Caco-2 (cell line): ENCODE results near the gene KRT37. TPM values are rescaled to one million over a fixed set of nuclear protein-coding genes. Genes with fewer than 3 reads are reported as not detected.

Experiments used
- BruUV-seq: library from RNA; stranded (reverse); fragments of 400-500 nt; replicated peaks from 2 replicates; lab custom pipeline; 2021; lab: Mats Ljungman, UMichigan
- CTCF ChIA-PET: fragments of 300-600 bp; sonication (Branson Sonifier 250); formaldehyde crosslinking; loops from one replicate; lab custom pipeline; 2022; ENCODE audit warnings: antibody characterized with exemption; lab: Charles Lee
- POLR2A ChIA-PET: fragments of 300-600 bp; sonication (Branson Sonifier 250); formaldehyde crosslinking; loops from one replicate; lab custom pipeline; 2022; ENCODE audit warnings: antibody characterized with exemption; lab: Charles Lee
- DNase-seq, 2 experiments: peaks; one replicate each; pipeline versions ENCODE4 v3.0.0 to v3.0.0-alpha.2; 2020 to 2022
- H3K27me3 ChIP-seq: replicated peaks from 2 replicates; pipeline ENCODE4 v1.6.0; 2011; ENCODE audit warnings: low read length; ENCODE audit not compliant: control insufficient read depth, insufficient read depth
- H3K36me3 ChIP-seq: 2 replicates; pipeline ENCODE4 v1.5.1; 2011; ENCODE audit warnings: low read length; ENCODE audit not compliant: control insufficient read depth, insufficient read depth
- H3K4me1 ChIP-seq: fragments of 250-450 bp; sonication (Bioruptor Pico); 2 replicates; pipeline ENCODE4 v1.5.1; 2020; ENCODE audit warnings: mild to moderate bottlenecking
- H3K4me3 ChIP-seq: 2 replicates; pipeline ENCODE4 v1.5.1; 2011; ENCODE audit warnings: low read depth, mild to moderate bottlenecking, control low read depth, low read length
- H3K9me3 ChIP-seq: fragments of 250-450 bp; sonication (Bioruptor Pico); 2 replicates; pipeline ENCODE4 v1.5.1; 2020; ENCODE audit warnings: mild to moderate bottlenecking, moderate library complexity
- H3K27ac Mint-ChIP-seq: one replicate; pipeline ENCODE4 v1.8.0; 2022; ENCODE audit warnings: mixed read lengths; ENCODE audit not compliant: unreplicated experiment
- H3K27me3 Mint-ChIP-seq: one replicate; pipeline ENCODE4 v1.8.0; 2022; ENCODE audit warnings: mixed read lengths; ENCODE audit not compliant: insufficient read depth, unreplicated experiment
- H3K36me3 Mint-ChIP-seq: one replicate; pipeline ENCODE4 v1.8.0; 2022; ENCODE audit warnings: mild to moderate bottlenecking, mixed read lengths; ENCODE audit not compliant: insufficient read depth, unreplicated experiment
- H3K4me1 Mint-ChIP-seq: one replicate; pipeline ENCODE4 v1.8.0; 2022; ENCODE audit warnings: low read depth, mixed read lengths; ENCODE audit not compliant: unreplicated experiment
- H3K4me3 Mint-ChIP-seq: one replicate; pipeline ENCODE4 v1.8.0; 2022; ENCODE audit warnings: mild to moderate bottlenecking, moderate library complexity, mixed read lengths; ENCODE audit not compliant: unreplicated experiment
- H3K9me3 Mint-ChIP-seq: one replicate; pipeline ENCODE4 v1.8.0; 2022; ENCODE audit warnings: mixed read lengths; ENCODE audit not compliant: unreplicated experiment
- CTCF ChIP-seq, 2 experiments: fragments of 200-600 bp in 1 of 2; IDR thresholded peaks; 1 replicate in 1 of 2; 2 replicates in 1 of 2; pipeline versions ENCODE4 v1.5.1 to v1.8.0; 2011 to 2022; ENCODE audit warnings: antibody characterized with exemption in 1 of 2, control low read depth in 1 of 2, inconsistent platforms in 1 of 2, low read depth in 1 of 2, low read length in 1 of 2, mild to moderate bottlenecking in 1 of 2, moderate library complexity in 1 of 2; ENCODE audit not compliant: insufficient read depth in 1 of 2, severe bottlenecking in 1 of 2, unreplicated experiment in 1 of 2
- intact Hi-C: fragments of 100-400 bp; cut with micrococcal nuclease; formaldehyde crosslinking; loops from one replicate; pipeline ENCODE4 v1.10.0; 2022; ENCODE audit not compliant: unreplicated experiment
- total RNA-seq: library from RNA; stranded (reverse); gene quantifications from 2 replicates; pipeline ENCODE4 v1.2.3, GENCODE V29; 2022

The KRT37 gene
- total RNA-seq, 1 experiment from 2014 or later: not detected

- H3K36me3 Mint-ChIP-seq: no peaks in the 10 kb centered on the region
- no peak overlapping the region for H3K4me3 Mint-ChIP-seq
- Histone ChIP-seq H3K36me3 (no peaks in the 10 kb centered on the region), H3K4me1 (no peaks in the 10 kb centered on the region), H3K4me3 (no peak overlapping the region), H3K27me3 (no peaks in the 10 kb centered on the region), H3K9me3 (peaks cover 8% of the 10 kb centered on the region)
- no peak for TF ChIP-seq CTCF (IDR thresholded peaks at IDR 0.05; ENCODE audit: insufficient read depth in 1 of 2, low read depth in 1 of 2, low read length in 1 of 2, severe bottlenecking in 1 of 2, unreplicated experiment in 1 of 2)
- POLR2A ChIA-PET: no interaction called here
- intact Hi-C loops: no loop called here
- no peak for DNase-seq
- H3K27ac Mint-ChIP-seq: no peak overlapping the region
- peaks cover 25% of the 10 kb centered on the region for H3K9me3 Mint-ChIP-seq
- no TSS peak for BruUV-seq
- peaks cover 6% of the 10 kb centered on the region for H3K4me1 Mint-ChIP-seq
- CTCF ChIA-PET: no interaction called here
- H3K27me3 Mint-ChIP-seq: no peaks in the 10 kb centered on the region
Observed at GRCh38 chr17:41448506-41448905, 24.1 kb upstream of the KRT37 start.

DNA sequence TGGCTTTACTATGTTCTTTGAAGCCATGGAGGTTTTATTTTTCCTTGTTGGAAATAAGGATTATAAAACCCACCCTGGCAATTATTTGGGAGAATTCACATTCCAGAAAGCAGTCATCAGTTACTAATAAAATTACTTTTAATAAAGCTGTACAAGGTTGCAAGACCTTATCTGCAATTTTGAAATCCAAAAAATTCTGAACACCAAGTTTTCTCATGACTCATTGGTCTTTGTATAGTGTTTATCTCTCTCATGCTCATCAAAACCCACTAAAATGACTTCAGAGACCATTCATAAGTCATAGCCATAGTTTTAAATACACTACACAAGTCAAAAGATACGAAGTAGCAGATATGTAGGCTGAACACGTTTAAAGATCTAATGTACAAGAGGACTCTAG is 22.4 kb upstream of the KRT37 start:
- no peak for DNase-seq
- peaks cover 7% of the 10 kb centered on the region for H3K9me3 ChIP-seq
- ChIA-PET CTCF (interaction anchor here (0.6 kb wide), 1 partner anchor 1091 kb away, joined by 3 read pairs; no protein-coding TSS in a partner anchor), POLR2A (interaction anchor here (0.6 kb wide), 1 partner anchor 379 kb away, joined by 4 read pairs; no protein-coding TSS in a partner anchor)
- Mint-ChIP-seq H3K4me1 (peaks cover 6% of the 10 kb centered on the region), H3K9me3 (peaks cover 24% of the 10 kb centered on the region), H3K4me3 (no peak overlapping the region), H3K36me3 (no peaks in the 10 kb centered on the region), H3K27ac (no peak overlapping the region), H3K27me3 (no peaks in the 10 kb centered on the region)
- TF ChIP-seq CTCF (IDR thresholded peaks at IDR 0.05; ENCODE audit: insufficient read depth in 1 of 2, low read depth in 1 of 2, low read length in 1 of 2, severe bottlenecking in 1 of 2, unreplicated experiment in 1 of 2): no peak
- no peak overlapping the region for H3K4me3 ChIP-seq
- H3K27me3 ChIP-seq: no peaks in the 10 kb centered on the region
- BruUV-seq: no TSS peak
- no peaks in the 10 kb centered on the region for H3K36me3 ChIP-seq
- intact Hi-C loops: no loop called here
- no peaks in the 10 kb centered on the region for H3K4me1 ChIP-seq

DNA sequence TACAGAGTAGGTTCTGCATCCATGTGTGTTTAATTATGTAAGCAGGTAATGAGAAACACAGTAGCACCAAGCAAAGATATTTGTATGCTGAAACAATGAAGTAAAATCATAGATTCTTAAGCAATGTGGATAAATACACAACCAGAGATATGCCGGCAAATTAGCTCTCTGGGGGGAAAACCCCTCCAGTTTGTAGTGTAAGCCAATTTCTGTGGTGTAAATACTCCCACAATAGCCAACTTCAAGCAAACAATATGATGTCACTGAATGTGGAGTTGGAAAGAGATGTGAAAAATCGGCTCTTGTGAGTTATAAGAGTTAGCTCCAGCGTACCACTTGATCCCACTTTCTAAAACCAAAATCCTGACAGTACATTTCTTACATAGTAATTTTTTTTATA is 20.3 kb upstream of the KRT37 start:
- no TSS peak for BruUV-seq
- ChIA-PET POLR2A (no interaction called here), CTCF (no interaction called here)
- Mint-ChIP-seq H3K36me3 (no peaks in the 10 kb centered on the region), H3K27me3 (no peaks in the 10 kb centered on the region), H3K27ac (no peak overlapping the region), H3K4me3 (no peak overlapping the region), H3K9me3 (peaks cover 3% of the 10 kb centered on the region), H3K4me1 (no peaks in the 10 kb centered on the region)
- Histone ChIP-seq H3K9me3 (no peaks in the 10 kb centered on the region; the same call in 1 of the 2 replicates), H3K27me3 (no peaks in the 10 kb centered on the region), H3K4me3 (no peak overlapping the region), H3K36me3 (no peaks in the 10 kb centered on the region), H3K4me1 (no peaks in the 10 kb centered on the region)
- intact Hi-C loops: no loop called here
- no peak for DNase-seq
- TF ChIP-seq CTCF (IDR thresholded peaks at IDR 0.05; ENCODE audit: insufficient read depth in 1 of 2, low read depth in 1 of 2, low read length in 1 of 2, severe bottlenecking in 1 of 2, unreplicated experiment in 1 of 2): no peak
